GM12872 (cell line): ENCODE data around the gene MDFI.

Experiments
- TF ChIP-seq, protein P1 (sequence below): IDR thresholded peaks from 3 replicates; pipeline ENCODE4 v1.5.1; 2011; ENCODE audit warnings: low read depth, mild to moderate bottlenecking, low read length, moderate library complexity; ENCODE audit not compliant: insufficient read depth

MDFI gene

DNA sequence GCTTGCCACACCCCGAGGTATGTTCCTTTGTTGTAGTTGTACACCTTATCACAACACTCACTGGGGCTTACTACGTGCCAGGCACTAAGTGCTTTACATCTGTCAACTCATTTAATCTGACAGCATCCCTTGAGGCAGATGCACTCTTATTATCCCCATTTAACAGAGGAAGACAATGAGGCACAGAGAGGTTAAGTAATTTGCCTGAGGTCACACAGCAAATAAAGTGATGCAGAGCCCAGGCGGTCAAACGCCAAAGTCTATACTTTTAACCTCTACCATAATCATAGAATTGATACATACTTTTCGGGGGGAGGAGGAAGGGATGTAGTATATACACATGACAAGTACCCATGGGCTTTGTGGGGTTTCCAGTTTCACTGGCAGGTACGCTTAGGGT, 37.7 kb downstream of the MDFI start:
- TF ChIP-seq, protein P1, sequence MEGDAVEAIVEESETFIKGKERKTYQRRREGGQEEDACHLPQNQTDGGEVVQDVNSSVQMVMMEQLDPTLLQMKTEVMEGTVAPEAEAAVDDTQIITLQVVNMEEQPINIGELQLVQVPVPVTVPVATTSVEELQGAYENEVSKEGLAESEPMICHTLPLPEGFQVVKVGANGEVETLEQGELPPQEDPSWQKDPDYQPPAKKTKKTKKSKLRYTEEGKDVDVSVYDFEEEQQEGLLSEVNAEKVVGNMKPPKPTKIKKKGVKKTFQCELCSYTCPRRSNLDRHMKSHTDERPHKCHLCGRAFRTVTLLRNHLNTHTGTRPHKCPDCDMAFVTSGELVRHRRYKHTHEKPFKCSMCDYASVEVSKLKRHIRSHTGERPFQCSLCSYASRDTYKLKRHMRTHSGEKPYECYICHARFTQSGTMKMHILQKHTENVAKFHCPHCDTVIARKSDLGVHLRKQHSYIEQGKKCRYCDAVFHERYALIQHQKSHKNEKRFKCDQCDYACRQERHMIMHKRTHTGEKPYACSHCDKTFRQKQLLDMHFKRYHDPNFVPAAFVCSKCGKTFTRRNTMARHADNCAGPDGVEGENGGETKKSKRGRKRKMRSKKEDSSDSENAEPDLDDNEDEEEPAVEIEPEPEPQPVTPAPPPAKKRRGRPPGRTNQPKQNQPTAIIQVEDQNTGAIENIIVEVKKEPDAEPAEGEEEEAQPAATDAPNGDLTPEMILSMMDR, result no peak

DNA sequence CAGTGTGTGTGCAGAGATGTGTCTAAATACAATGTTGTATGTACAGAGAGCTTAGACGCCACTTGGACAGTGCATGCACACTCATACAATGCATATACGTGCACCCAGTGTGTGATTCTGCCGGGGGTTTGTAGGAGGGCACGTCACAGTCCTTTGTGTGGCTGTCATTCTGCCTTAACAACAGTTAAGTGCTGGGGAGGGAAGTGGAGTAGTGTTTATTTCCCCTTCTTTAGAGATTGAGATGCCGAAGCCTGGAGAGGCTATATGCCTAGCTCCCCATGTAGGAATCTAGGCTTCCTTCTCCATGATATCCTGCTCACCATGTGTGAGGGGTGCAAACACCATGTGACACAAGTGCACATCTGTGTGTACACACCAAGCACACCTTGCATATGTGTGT, 38.2 kb downstream of the MDFI start:
- TF ChIP-seq, protein P1, result no peak

DNA sequence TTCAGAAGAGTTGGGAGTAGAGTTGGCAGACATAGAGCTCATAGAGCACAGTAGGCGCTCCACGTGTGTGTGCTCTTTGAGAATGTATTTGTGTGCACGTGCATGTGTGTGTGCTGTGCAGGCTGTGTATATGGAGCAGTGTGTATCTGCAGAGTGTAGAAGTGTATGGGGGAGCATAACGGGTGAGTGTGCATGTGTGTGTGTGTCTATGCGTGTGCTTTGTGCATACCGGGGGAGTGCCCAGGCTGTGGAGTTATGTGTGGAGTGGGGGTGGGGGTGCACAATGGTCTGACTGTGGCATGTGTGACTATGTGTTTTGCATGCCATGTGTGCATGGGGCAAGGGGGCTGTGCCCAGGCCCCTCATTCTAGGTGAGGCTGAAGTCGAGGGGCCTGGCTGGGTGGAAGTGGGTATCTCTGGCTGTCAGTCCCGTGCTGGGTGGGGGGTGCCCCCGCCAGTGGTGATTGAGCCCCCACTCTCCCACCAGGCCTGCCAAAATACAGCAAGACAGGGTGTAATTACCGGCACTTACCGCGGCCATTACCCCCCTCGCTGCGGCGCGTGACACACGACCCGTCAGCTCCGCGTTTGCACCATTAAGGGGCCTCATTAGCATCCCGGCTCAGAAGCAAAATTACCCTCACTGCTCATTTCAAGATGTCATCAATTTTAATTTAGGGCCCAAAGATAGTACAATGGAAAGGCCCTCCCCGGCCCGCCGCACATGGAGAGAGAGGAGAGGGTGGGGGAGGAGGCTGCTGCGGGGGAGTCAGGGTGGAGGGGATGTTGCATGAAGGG, 39.1 kb downstream of the MDFI start:
- TF ChIP-seq, protein P1, result no peak

DNA sequence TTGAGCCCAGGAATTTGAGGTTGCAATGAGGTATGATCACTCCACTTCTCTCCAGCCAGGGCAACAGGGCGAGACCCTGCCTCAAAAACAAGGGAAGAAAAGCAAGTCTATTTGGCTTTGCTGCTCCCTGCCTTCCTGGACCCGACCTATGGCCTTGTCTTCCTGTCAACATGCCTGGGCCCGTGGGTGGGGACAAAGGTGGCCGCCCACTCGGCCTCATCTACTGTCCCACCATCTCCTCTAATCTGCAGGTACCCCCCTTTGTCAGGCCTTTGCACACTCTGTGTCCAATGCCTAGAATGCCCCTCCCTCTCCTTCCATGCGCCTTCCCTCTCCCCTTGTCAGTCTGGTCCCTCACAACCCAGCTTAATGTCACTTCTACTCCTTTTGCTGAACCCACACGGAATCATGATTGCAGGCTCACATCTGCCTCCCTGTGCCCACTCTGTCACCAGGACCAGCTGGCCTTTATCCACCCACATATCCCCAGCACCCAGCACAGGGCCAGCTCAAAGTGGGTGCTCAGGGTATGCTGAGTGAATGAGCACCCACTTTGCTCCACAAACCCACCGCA, 40.3 kb downstream of the MDFI start:
- TF ChIP-seq, protein P1, result no peak

DNA sequence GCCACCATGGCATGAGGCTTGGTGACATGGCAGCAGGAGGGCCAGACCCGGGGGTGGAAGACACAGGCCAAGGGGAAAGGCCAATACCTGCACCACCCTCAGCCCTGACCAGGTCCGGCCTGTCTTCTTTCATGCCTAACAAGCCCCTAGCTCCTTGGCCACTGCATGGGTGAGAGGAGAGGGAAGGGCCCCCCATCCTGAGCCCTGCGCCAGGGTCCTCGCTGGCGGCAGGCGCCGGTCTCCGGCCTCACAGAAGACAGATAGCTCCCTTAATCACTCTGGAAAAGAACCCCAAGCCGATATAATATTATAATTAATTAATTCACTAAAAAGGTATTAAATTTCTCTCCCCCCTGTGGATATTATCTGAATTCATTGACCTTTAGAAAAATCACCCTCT, 41.4 kb downstream of the MDFI start:
- TF ChIP-seq, protein P1, result no peak

DNA sequence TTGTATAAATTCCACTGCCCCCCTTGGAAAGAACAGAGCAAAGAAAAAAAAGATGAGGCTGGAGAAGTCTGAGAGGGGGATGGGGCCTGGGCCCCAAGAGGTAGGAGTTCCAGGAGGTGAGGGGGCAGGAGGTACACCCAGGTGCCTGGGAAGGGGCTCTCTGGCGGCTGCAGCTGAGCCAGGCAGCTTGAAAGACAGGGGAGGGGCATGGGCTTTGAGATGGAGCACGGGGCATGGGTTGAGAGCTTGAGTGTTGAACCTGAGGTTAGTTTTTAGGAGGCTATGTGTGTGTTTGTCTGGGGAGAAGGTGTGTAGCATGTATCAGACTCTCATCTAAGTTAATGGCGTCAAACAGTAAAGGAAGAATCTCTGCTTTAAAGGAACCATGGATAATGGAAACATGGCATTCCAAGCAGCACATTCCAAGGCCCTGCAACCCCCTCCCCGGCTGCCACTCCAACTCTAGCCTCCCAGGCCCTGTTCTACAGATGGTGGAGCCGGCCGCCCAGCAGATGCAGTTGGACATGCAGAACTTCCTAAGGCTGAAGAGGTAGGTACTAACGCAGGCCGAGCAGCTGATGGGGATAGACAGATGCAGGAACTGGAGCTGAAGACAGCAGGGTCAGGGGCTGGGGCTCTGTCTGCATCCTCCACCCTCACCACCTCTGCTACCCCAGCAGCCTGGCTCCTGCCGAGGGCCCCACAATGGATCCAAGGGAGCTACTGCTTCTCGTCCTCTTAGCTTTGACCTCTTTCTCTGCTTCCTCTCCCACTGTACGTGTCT, 42.1 kb downstream of the MDFI start:
- TF ChIP-seq, protein P1, result no peak

DNA sequence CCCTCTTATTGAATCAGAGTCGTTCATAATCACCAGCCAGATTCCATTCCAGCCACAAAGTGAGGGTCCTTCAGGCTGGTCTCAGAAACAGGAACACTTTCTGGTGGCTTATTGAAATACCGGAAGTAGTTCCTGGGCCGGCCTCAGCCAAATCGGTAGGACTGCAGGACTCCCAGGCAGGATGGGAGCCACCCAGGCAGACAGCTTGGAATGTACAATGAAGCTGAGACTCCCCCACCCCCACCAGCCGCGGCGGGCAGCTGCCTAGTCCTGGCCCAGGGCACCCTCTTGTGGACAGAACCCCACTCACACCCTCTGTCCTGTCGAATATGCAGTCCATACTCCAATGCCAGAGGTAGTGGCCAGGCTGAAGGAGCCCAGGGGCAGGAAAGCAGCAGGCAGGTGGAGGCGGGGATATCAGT, 43.8 kb downstream of the MDFI start:
- TF ChIP-seq, protein P1, result peak; percentile 84
